WTC11 (cell line): Measurements from ENCODE around the gene ZNF714.

Experiments
- FOXK1 ChIP-seq: sonication (generic); formaldehyde crosslinking; IDR thresholded peaks from 2 replicates; pipeline ENCODE4 v1.8.0; 2022; ENCODE audit warnings: mild to moderate bottlenecking, moderate library complexity, missing genetic modification reagents
- PRDM15 ChIP-seq: sonication (generic); formaldehyde crosslinking; IDR thresholded peaks from 2 replicates; pipeline ENCODE4 v1.8.0; 2022; ENCODE audit warnings: missing genetic modification reagents
- ZNF121 ChIP-seq: sonication (generic); formaldehyde crosslinking; IDR thresholded peaks from 2 replicates; pipeline ENCODE4 v1.8.0; 2023; ENCODE audit warnings: missing genetic modification reagents

GRCh38 chr19:21147540-21147939 is 65.5 kb downstream of the ZNF714 start:
- no peak for TF ChIP-seq PRDM15 (CRISPR knock-in tag)
- TF ChIP-seq ZNF121 = no peak
- no peak for TF ChIP-seq FOXK1 (CRISPR knock-in tag)
